H9 (cell line): ENCODE data around the gene INSM1. TPM values are rescaled to one million over a fixed set of nuclear protein-coding genes. Genes with fewer than 3 reads are reported as not detected.

Source experiments
- DNase-seq: peaks from one replicate; pipeline ENCODE4 v3.0.0-alpha.2; 2017
- H2AFZ ChIP-seq: one replicate; pipeline ENCODE4 v1.6.1; 2013; ENCODE audit warnings: mild to moderate bottlenecking, low read length, control low read depth, moderate library complexity
- H2AK5ac ChIP-seq: 2 replicates; pipeline ENCODE4 v1.6.1; 2013; ENCODE audit warnings: low read length, control low read depth, mixed read lengths; ENCODE audit not compliant: insufficient read length
- H2BK120ac ChIP-seq: one replicate; pipeline ENCODE4 v1.6.1; 2013; ENCODE audit warnings: low read depth, mild to moderate bottlenecking, low read length, control low read depth, inconsistent platforms; ENCODE audit not compliant: poor library complexity, severe bottlenecking
- H2BK12ac ChIP-seq: 2 replicates; pipeline ENCODE4 v1.6.1; 2013; ENCODE audit warnings: low read length, control low read depth, mixed read lengths, low read depth; ENCODE audit not compliant: insufficient read length
- H2BK15ac ChIP-seq: 2 replicates; pipeline ENCODE4 v1.6.1; 2013; ENCODE audit warnings: low read depth, low read length, control low read depth
- H2BK20ac ChIP-seq: one replicate; pipeline ENCODE4 v1.6.1; 2013; ENCODE audit warnings: low read depth, mild to moderate bottlenecking, low read length, control low read depth, inconsistent platforms; ENCODE audit not compliant: poor library complexity, severe bottlenecking
- H2BK5ac ChIP-seq: 2 replicates; pipeline ENCODE4 v1.6.1; 2013; ENCODE audit warnings: low read length, control low read depth, mixed read lengths; ENCODE audit not compliant: insufficient read length
- H3K14ac ChIP-seq: 2 replicates; pipeline ENCODE4 v1.6.1; 2013; ENCODE audit warnings: low read length, control low read depth; ENCODE audit not compliant: insufficient read depth
- H3K18ac ChIP-seq: 2 replicates; pipeline ENCODE4 v1.6.1; 2013; ENCODE audit warnings: low read depth, mild to moderate bottlenecking, mixed read lengths, low read length, control low read depth; ENCODE audit not compliant: insufficient read length
- H3K23ac ChIP-seq: 2 replicates; pipeline ENCODE4 v1.6.1; 2013; ENCODE audit warnings: low read length, control low read depth, mixed read lengths, low read depth; ENCODE audit not compliant: insufficient read length
- H3K23me2 ChIP-seq: 2 replicates; pipeline ENCODE4 v1.6.1; 2013; ENCODE audit warnings: low read depth, mild to moderate bottlenecking, mixed read lengths, low read length, control low read depth; ENCODE audit not compliant: insufficient read length, poor library complexity, severe bottlenecking
- H3K27ac ChIP-seq: 2 replicates; pipeline ENCODE4 v1.5.1; 2013; ENCODE audit warnings: low read length, control low read depth, mixed read lengths, low read depth; ENCODE audit not compliant: insufficient read length
- H3K27me3 ChIP-seq: 2 replicates; pipeline ENCODE4 v1.6.1; 2013; ENCODE audit warnings: low read length, control low read depth, inconsistent platforms; ENCODE audit not compliant: insufficient read depth
- H3K4ac ChIP-seq: 2 replicates; pipeline ENCODE4 v1.6.1; 2013; ENCODE audit warnings: low read depth, mild to moderate bottlenecking, control low read depth, inconsistent platforms, low read length, moderate library complexity
- H3K4me1 ChIP-seq: 2 replicates; pipeline ENCODE4 v1.6.1; 2013; ENCODE audit warnings: low read length, control low read depth, inconsistent platforms; ENCODE audit not compliant: insufficient read depth
- H3K4me2 ChIP-seq: 2 replicates; pipeline ENCODE4 v1.6.1; 2013; ENCODE audit warnings: low read length, control low read depth, mixed read lengths; ENCODE audit not compliant: insufficient read length, insufficient read depth
- H3K56ac ChIP-seq: 2 replicates; pipeline ENCODE4 v1.6.1; 2013; ENCODE audit warnings: low read depth, mild to moderate bottlenecking, mixed read lengths, low read length, control low read depth; ENCODE audit not compliant: insufficient read length
- H3K79me1 ChIP-seq: 2 replicates; pipeline ENCODE4 v1.6.1; 2013; ENCODE audit warnings: low read depth, mild to moderate bottlenecking, moderate library complexity, low read length, control low read depth, inconsistent platforms; ENCODE audit not compliant: insufficient read depth, poor library complexity, severe bottlenecking
- H3K79me2 ChIP-seq: 2 replicates; pipeline ENCODE4 v1.6.1; 2013; ENCODE audit warnings: low read length, control low read depth, inconsistent platforms; ENCODE audit not compliant: insufficient read depth
- H3K9ac ChIP-seq: 2 replicates; pipeline ENCODE4 v1.6.1; 2013; ENCODE audit warnings: low read length, control low read depth, mixed read lengths; ENCODE audit not compliant: insufficient read length; ENCODE audit errors: extremely low read depth
- H3K9me3 ChIP-seq: one replicate; pipeline ENCODE4 v1.6.1; 2013; ENCODE audit warnings: low read depth, low read length, inconsistent platforms; ENCODE audit not compliant: control insufficient read depth
- H3T11ph ChIP-seq: one replicate; pipeline ENCODE4 v1.6.1; 2013; ENCODE audit warnings: mild to moderate bottlenecking, low read length, control low read depth, inconsistent platforms
- H4K20me1 ChIP-seq: one replicate; pipeline ENCODE4 v1.6.1; 2013; ENCODE audit not compliant: control insufficient read depth, insufficient read length, insufficient read depth
- H4K5ac ChIP-seq: 2 replicates; pipeline ENCODE4 v1.6.1; 2013; ENCODE audit warnings: low read depth, mild to moderate bottlenecking, mixed read lengths, low read length, control low read depth; ENCODE audit not compliant: insufficient read length
- H4K8ac ChIP-seq: replicated peaks from 2 replicates; pipeline ENCODE4 v1.6.1; 2013; ENCODE audit warnings: low read length, control low read depth, mixed read lengths, low read depth; ENCODE audit not compliant: insufficient read length
- H4K91ac ChIP-seq: 2 replicates; pipeline ENCODE4 v1.6.1; 2013; ENCODE audit warnings: low read depth, mild to moderate bottlenecking, moderate library complexity, mixed read lengths, low read length, control low read depth; ENCODE audit not compliant: insufficient read length
- H3K27ac Mint-ChIP-seq, 3 experiments: 2 replicates in 2 of 3; 3 replicates in 1 of 3; pipeline ENCODE4 v1.8.0; 2020 to 2021; ENCODE audit warnings: mixed read lengths in 3 of 3, mild to moderate bottlenecking in 1 of 3, moderate library complexity in 1 of 3
- H3K27me3 Mint-ChIP-seq: 2 replicates; pipeline ENCODE4 v1.8.0; 2021; ENCODE audit warnings: low read depth, mild to moderate bottlenecking, moderate library complexity, mixed read lengths
- H3K36me3 Mint-ChIP-seq, 3 experiments: 2 replicates in 2 of 3; 3 replicates in 1 of 3; pipeline ENCODE4 v1.8.0; 2020 to 2021; ENCODE audit warnings: low read depth in 3 of 3, mixed read lengths in 3 of 3; ENCODE audit not compliant: insufficient read depth in 1 of 3
- H3K4me1 Mint-ChIP-seq, 2 experiments: 2 replicates each; pipeline ENCODE4 v1.8.0; 2020; ENCODE audit warnings: mixed read lengths in 2 of 2
- H3K4me3 Mint-ChIP-seq, 2 experiments: 2 replicates in 1 of 2; 3 replicates in 1 of 2; pipeline ENCODE4 v1.8.0; 2020 to 2021; ENCODE audit warnings: mild to moderate bottlenecking in 2 of 2, mixed read lengths in 2 of 2, moderate library complexity in 1 of 2
- H3K9me3 Mint-ChIP-seq, 2 experiments: 2 replicates in 1 of 2; 3 replicates in 1 of 2; pipeline ENCODE4 v1.8.0; 2020; ENCODE audit warnings: mild to moderate bottlenecking in 2 of 2, mixed read lengths in 2 of 2, moderate library complexity in 1 of 2
- WGBS: extraction: QIAGEN DNeasy Blood & Tissue Kit; methylation state at CpG from one replicate; pipeline ENCODE4 v1.1.7; 2013; ENCODE audit warnings: missing lambda C conversion rate, low lambda C conversion rate, mixed read lengths; ENCODE audit not compliant: insufficient read length; ENCODE audit errors: extremely low coverage; 5-methylcytosine and 5-hydroxymethylcytosine counted together
- total RNA-seq: library from RNA; stranded (reverse); gene quantifications from 2 replicates; pipeline ENCODE4 v1.2.1, GENCODE V29; 2021
- TF ChIP-seq, protein P1 (sequence below): fragments of 200-600 bp; sonication (generic); conservative IDR thresholded peaks from 3 replicates; pipeline ENCODE4 v1.8.0; 2021; ENCODE audit warnings: antibody characterized with exemption, mild to moderate bottlenecking

Gene INSM1
- total RNA-seq, 1 experiment from 2014 or later = 0.83 TPM

GRCh38 chr20:20344476-20344875 lies 23.4 kb upstream of the INSM1 start:
- Histone ChIP-seq H3K23me2 (no peaks in the 10 kb centered on the region), H3K18ac (no peak overlapping the region), H3K79me2 (no peaks in the 10 kb centered on the region), H3T11ph (no peak overlapping the region), H2BK12ac (no peak overlapping the region), H3K9me3 (no peaks in the 10 kb centered on the region), H3K9ac (no peak overlapping the region), H2AFZ (no peak overlapping the region), H4K8ac (no peak overlapping the region), H4K91ac (no peak overlapping the region), H3K23ac (no peak overlapping the region), H3K56ac (no peak overlapping the region), H2BK20ac (no peak overlapping the region), H3K14ac (no peak overlapping the region), H4K5ac (no peak overlapping the region), H3K4me1 (no peaks in the 10 kb centered on the region), H3K27me3 (no peaks in the 10 kb centered on the region), H4K20me1 (no peaks in the 10 kb centered on the region), H3K79me1 (no peaks in the 10 kb centered on the region), H2BK15ac (no peak overlapping the region), H2BK5ac (no peak overlapping the region), H2AK5ac (no peak overlapping the region), H3K4me2 (no peak overlapping the region), H3K4ac (no peak overlapping the region), H2BK120ac (no peak overlapping the region), H3K27ac (no peak overlapping the region)
- H3K4me1 Mint-ChIP-seq = no peaks in the 10 kb centered on the region
- DNase-seq = no peak
- peaks cover 2% of the 10 kb centered on the region for H3K27me3 Mint-ChIP-seq
- peaks cover 0 to 4% of the 10 kb centered on the region in 2 experiments; a peak in 1 of 5 replicates for H3K9me3 Mint-ChIP-seq
- no peaks in the 10 kb centered on the region for H3K36me3 Mint-ChIP-seq
- TF ChIP-seq, protein P1, sequence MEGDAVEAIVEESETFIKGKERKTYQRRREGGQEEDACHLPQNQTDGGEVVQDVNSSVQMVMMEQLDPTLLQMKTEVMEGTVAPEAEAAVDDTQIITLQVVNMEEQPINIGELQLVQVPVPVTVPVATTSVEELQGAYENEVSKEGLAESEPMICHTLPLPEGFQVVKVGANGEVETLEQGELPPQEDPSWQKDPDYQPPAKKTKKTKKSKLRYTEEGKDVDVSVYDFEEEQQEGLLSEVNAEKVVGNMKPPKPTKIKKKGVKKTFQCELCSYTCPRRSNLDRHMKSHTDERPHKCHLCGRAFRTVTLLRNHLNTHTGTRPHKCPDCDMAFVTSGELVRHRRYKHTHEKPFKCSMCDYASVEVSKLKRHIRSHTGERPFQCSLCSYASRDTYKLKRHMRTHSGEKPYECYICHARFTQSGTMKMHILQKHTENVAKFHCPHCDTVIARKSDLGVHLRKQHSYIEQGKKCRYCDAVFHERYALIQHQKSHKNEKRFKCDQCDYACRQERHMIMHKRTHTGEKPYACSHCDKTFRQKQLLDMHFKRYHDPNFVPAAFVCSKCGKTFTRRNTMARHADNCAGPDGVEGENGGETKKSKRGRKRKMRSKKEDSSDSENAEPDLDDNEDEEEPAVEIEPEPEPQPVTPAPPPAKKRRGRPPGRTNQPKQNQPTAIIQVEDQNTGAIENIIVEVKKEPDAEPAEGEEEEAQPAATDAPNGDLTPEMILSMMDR = no peak
- WGBS = no CpG with 5 or more reads among the region's 4 CpGs
- no peak overlapping the region for H3K4me3 Mint-ChIP-seq
- H3K27ac Mint-ChIP-seq = no peak overlapping the region
